IMR-90 (cell line): ENCODE results near the gene ANKRD10. TPM values are rescaled to one million over a fixed set of nuclear protein-coding genes. Genes with fewer than 3 reads are reported as not detected.

Experiments used
- ATAC-seq: fragments of 200-7000 bp; cut with Tn5 transposase; 2 replicates; pipeline ENCODE4 v1.9.1; 2020; ENCODE audit warnings: low read depth, mild to moderate bottlenecking, moderate library complexity
- BruUV-seq: library from RNA; stranded (reverse); fragments of 400-500 nt; replicated peaks from 2 replicates; lab custom pipeline; 2021; lab: Mats Ljungman, UMichigan
- CTCF ChIA-PET: fragments of 300-600 bp; formaldehyde crosslinking; extraction: SDS; loops from one replicate; lab custom pipeline; 2021; ENCODE audit warnings: antibody characterized with exemption; lab: Yijun Ruan, JAX
- POLR2A ChIA-PET: fragments of 300-600 bp; sonication (Branson Sonifier 250); formaldehyde crosslinking; loops from one replicate; lab custom pipeline; 2022; ENCODE audit warnings: antibody characterized with exemption; ENCODE audit not compliant: unreplicated experiment; lab: Charles Lee
- DNase-seq: peaks from one replicate; pipeline ENCODE4 v3.0.0; 2013
- H2AFZ ChIP-seq: replicated peaks from 2 replicates; pipeline ENCODE3; 2013; ENCODE audit warnings: low read length, mild to moderate bottlenecking; ENCODE audit not compliant: poor library complexity
- H2AK5ac ChIP-seq: 2 replicates; pipeline ENCODE4 v1.6.1; 2013; ENCODE audit warnings: low read depth, low read length, inconsistent platforms
- H2AK9ac ChIP-seq: replicated peaks from 2 replicates; pipeline ENCODE3; 2013; ENCODE audit warnings: mild to moderate bottlenecking, low read depth, low read length, moderate library complexity; ENCODE audit not compliant: poor library complexity
- H2BK120ac ChIP-seq: 2 replicates; pipeline ENCODE4 v1.6.1; 2013; ENCODE audit warnings: low read depth, low read length, inconsistent platforms
- H2BK15ac ChIP-seq: 3 replicates; pipeline ENCODE4 v1.6.1; 2013; ENCODE audit warnings: low read depth, low read length, inconsistent platforms
- H2BK20ac ChIP-seq: 2 replicates; pipeline ENCODE4 v1.6.1; 2013; ENCODE audit warnings: low read depth, mild to moderate bottlenecking, inconsistent platforms, low read length, moderate library complexity
- H2BK5ac ChIP-seq: 2 replicates; pipeline ENCODE4 v1.6.1; 2013; ENCODE audit warnings: mild to moderate bottlenecking, low read depth, low read length, inconsistent platforms; ENCODE audit not compliant: poor library complexity, severe bottlenecking
- H3K14ac ChIP-seq: replicated peaks from 2 replicates; pipeline ENCODE4 v1.6.1; 2013; ENCODE audit warnings: low read depth, low read length, inconsistent platforms
- H3K18ac ChIP-seq: 2 replicates; pipeline ENCODE4 v1.6.1; 2013; ENCODE audit warnings: low read depth, low read length, control low read depth
- H3K23ac ChIP-seq: 2 replicates; pipeline ENCODE4 v1.6.1; 2013; ENCODE audit warnings: low read depth, low read length, inconsistent platforms
- H3K27ac ChIP-seq: 2 replicates; pipeline ENCODE4 v1.5.1; 2013; ENCODE audit warnings: mild to moderate bottlenecking, control low read depth, low read length; ENCODE audit not compliant: insufficient read depth
- H3K27me3 ChIP-seq: 2 replicates; pipeline ENCODE4 v1.6.1; 2013; ENCODE audit warnings: low read length; ENCODE audit not compliant: control insufficient read depth, insufficient read depth
- H3K36me3 ChIP-seq: 2 replicates; pipeline ENCODE4 v1.6.1; 2013; ENCODE audit warnings: low read length, mixed read lengths; ENCODE audit not compliant: control insufficient read depth, insufficient read depth
- H3K4ac ChIP-seq: 2 replicates; pipeline ENCODE4 v1.6.1; 2013; ENCODE audit warnings: low read depth, low read length, inconsistent platforms
- H3K4me1 ChIP-seq: 2 replicates; pipeline ENCODE4 v1.6.1; 2013; ENCODE audit warnings: low read length, mixed read lengths; ENCODE audit not compliant: control insufficient read depth, insufficient read depth
- H3K4me2 ChIP-seq: 2 replicates; pipeline ENCODE4 v1.6.1; 2013; ENCODE audit warnings: low read depth, mild to moderate bottlenecking, control low read depth, low read length, moderate library complexity
- H3K4me3 ChIP-seq: 2 replicates; pipeline ENCODE4 v1.5.1; 2013; ENCODE audit warnings: low read depth, mild to moderate bottlenecking, control low read depth, low read length, moderate library complexity; ENCODE audit not compliant: insufficient read depth
- H3K56ac ChIP-seq: 2 replicates; pipeline ENCODE4 v1.6.1; 2013; ENCODE audit warnings: low read length, inconsistent platforms; ENCODE audit not compliant: insufficient read depth; ENCODE audit errors: extremely low read depth
- H3K79me1 ChIP-seq, 2 experiments: 2 replicates each; pipeline ENCODE4 v1.6.1; 2013; ENCODE audit warnings: low read length in 2 of 2, inconsistent platforms in 1 of 2, low read depth in 1 of 2
- H3K9ac ChIP-seq: 2 replicates; pipeline ENCODE4 v1.6.1; 2013; ENCODE audit warnings: low read depth, low read length, control low read depth
- H3K9me1 ChIP-seq: 2 replicates; pipeline ENCODE4 v1.6.1; 2013; ENCODE audit warnings: low read length, inconsistent platforms; ENCODE audit not compliant: insufficient read depth
- H3K9me3 ChIP-seq: 2 replicates; pipeline ENCODE4 v1.6.1; 2013; ENCODE audit warnings: low read length; ENCODE audit not compliant: control insufficient read depth, insufficient read depth
- H4K20me1 ChIP-seq: 2 replicates; pipeline ENCODE4 v1.6.1; 2013; ENCODE audit warnings: low read length, inconsistent platforms; ENCODE audit not compliant: insufficient read depth
- H4K5ac ChIP-seq: 2 replicates; pipeline ENCODE4 v1.6.1; 2013; ENCODE audit warnings: mild to moderate bottlenecking, low read depth, low read length, control low read depth
- H4K8ac ChIP-seq, 2 experiments: 2 replicates each; pipeline ENCODE4 v1.6.1; 2013; ENCODE audit warnings: low read depth in 2 of 2, low read length in 2 of 2, control low read depth in 1 of 2, inconsistent platforms in 1 of 2
- H4K91ac ChIP-seq: 2 replicates; pipeline ENCODE4 v1.6.1; 2013; ENCODE audit warnings: low read depth, low read length, inconsistent platforms; ENCODE audit not compliant: insufficient read depth
- CEBPB ChIP-seq: IDR thresholded peaks from 2 replicates; pipeline ENCODE4 v1.6.1; 2012; ENCODE audit warnings: low read depth, low read length, improper control_type of control experiment
- RCOR1 ChIP-seq: IDR thresholded peaks from 2 replicates; pipeline ENCODE4 v1.6.1; 2012; ENCODE audit warnings: mild to moderate bottlenecking, low read length, improper control_type of control experiment; ENCODE audit not compliant: insufficient replicate concordance
- WGBS, 2 experiments: methylation state at CpG; one replicate each; pipeline versions ENCODE4 v1.1.5 to v1.1.7; 2013; ENCODE audit warnings: missing lambda C conversion rate in 2 of 2; ENCODE audit not compliant: insufficient read length in 1 of 2; ENCODE audit errors: extremely low coverage in 2 of 2; 5-methylcytosine and 5-hydroxymethylcytosine counted together
- dilution Hi-C: fragments of 300-500 bp; cut with HindIII; formaldehyde crosslinking; loops from one replicate; pipeline ENCODE4 v1.14.3; 2018; ENCODE audit warnings: low sequenced_read_pairs; ENCODE audit not compliant: unreplicated experiment
- in situ Hi-C: fragments of 300-500 bp; cut with MboI; formaldehyde crosslinking; loops from 3 replicates; pipeline ENCODE4 v1.14.3; 2019; ENCODE audit warnings: low sequenced_read_pairs, inconsistent platforms, mixed read lengths
- intact Hi-C: fragments of 100-400 bp; cut with micrococcal nuclease; formaldehyde crosslinking; loops from 2 replicates; pipeline ENCODE4 v1.10.0; 2022
- polyA plus RNA-seq, 3 experiments: library from polyadenylated mRNA; depleted of rRNA; stranded (reverse); fragments of >200 nt; gene quantifications; 2 replicates each; pipeline ENCODE4 v1.2.3, GENCODE V29; 2012; ENCODE audit warnings: low replicate concordance in 1 of 3
- total RNA-seq: library from RNA; depleted of rRNA; stranded (reverse); fragments of >200 nt; gene quantifications from 2 replicates; pipeline ENCODE4 v1.2.3, GENCODE V29; 2012
- TF ChIP-seq, protein P1 (sequence below): fragments of 150-350 bp; IDR thresholded peaks from 2 replicates; pipeline ENCODE4 v1.6.1; 2017; ENCODE audit warnings: mild to moderate bottlenecking, antibody characterized with exemption, low read length, low read depth

ANKRD10 gene
- total and polyA plus RNA-seq, 2 of the 4 experiments (the other 2 are of a cell fraction): 18.3 to 31.1 TPM

- Histone ChIP-seq H3K4me1 (peaks cover 8% of the 10 kb centered on the region; the same call in 1 of the 2 replicates), H2BK20ac (no peak overlapping the region), H3K23ac (no peak overlapping the region), H2BK15ac (no peak overlapping the region), H3K9ac (no peak overlapping the region), H3K9me3 (no peaks in the 10 kb centered on the region), H2AK9ac (no peak overlapping the region), H3K18ac (no peak overlapping the region), H3K9me1 (peaks cover 6% of the 10 kb centered on the region; the same call in 1 of the 2 replicates), H3K4ac (no peak overlapping the region), H3K4me3 (no peak overlapping the region), H2AK5ac (no peak overlapping the region), H3K79me1 (peaks cover 9 to 12% of the 10 kb centered on the region in 2 experiments; a peak in 2 of 4 replicates), H2BK120ac (no peak overlapping the region), H4K8ac (no peak overlapping the region), H3K4me2 (no peak overlapping the region), H3K56ac (no peak overlapping the region), H3K27ac (no peak overlapping the region), H2BK5ac (no peak overlapping the region), H4K91ac (no peak overlapping the region), H3K27me3 (no peaks in the 10 kb centered on the region), H2AFZ (no peak overlapping the region), H3K14ac (no peak overlapping the region), H4K5ac (no peak overlapping the region), H4K20me1 (no peaks in the 10 kb centered on the region), H3K36me3 (no peaks in the 10 kb centered on the region)
- TF ChIP-seq, protein P1, sequence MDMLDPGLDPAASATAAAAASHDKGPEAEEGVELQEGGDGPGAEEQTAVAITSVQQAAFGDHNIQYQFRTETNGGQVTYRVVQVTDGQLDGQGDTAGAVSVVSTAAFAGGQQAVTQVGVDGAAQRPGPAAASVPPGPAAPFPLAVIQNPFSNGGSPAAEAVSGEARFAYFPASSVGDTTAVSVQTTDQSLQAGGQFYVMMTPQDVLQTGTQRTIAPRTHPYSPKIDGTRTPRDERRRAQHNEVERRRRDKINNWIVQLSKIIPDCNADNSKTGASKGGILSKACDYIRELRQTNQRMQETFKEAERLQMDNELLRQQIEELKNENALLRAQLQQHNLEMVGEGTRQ: no peak
- TF ChIP-seq CEBPB: no peak
- no peak for TF ChIP-seq RCOR1
- no CpG with 5 or more reads among the region's 11 CpGs for WGBS, 2 experiments
- DNase-seq (no peak), ATAC-seq (no peak)
- dilution Hi-C loops (no loop called here), in situ Hi-C loops (no loop called here), intact Hi-C loops (no loop called here)
- ChIA-PET CTCF (no interaction called here), POLR2A (no interaction called here)
- BruUV-seq: no TSS peak
Measured at GRCh38 chr13:110866491-110867170, 48.2 kb downstream of the ANKRD10 start.
